Smooth muscle cell (in vitro differentiated cells): Measurements from ENCODE around the gene DNAH7. TPM values are rescaled to one million over a fixed set of nuclear protein-coding genes. Genes with fewer than 3 reads are reported as not detected.

ENCODE experiments used
- DNase-seq: peaks from one replicate; lab custom pipeline; 2025; ENCODE audit not compliant: unreplicated experiment; lab: John Stamatoyannopoulos, UW
- H2AFZ ChIP-seq: fragments of 200-600 bp; sonication (generic); 2 replicates; pipeline ENCODE4 v1.6.0; 2016; ENCODE audit warnings: antibody characterized with exemption, low read depth, mild to moderate bottlenecking
- H3F3A ChIP-seq: fragments of 200-600 bp; sonication (generic); 2 replicates; pipeline ENCODE4 v1.6.0; 2017; ENCODE audit warnings: antibody characterized with exemption, low read depth
- H3K27ac ChIP-seq: fragments of 200-600 bp; sonication (generic); 2 replicates; pipeline ENCODE4 v1.5.1; 2016; ENCODE audit warnings: low read depth, mild to moderate bottlenecking
- H3K27me3 ChIP-seq: fragments of 200-600 bp; sonication (generic); 2 replicates; pipeline ENCODE4 v1.6.1; 2016; ENCODE audit warnings: low read depth, mild to moderate bottlenecking
- H3K36me3 ChIP-seq: fragments of 200-600 bp; sonication (generic); 2 replicates; pipeline ENCODE4 v1.5.1; 2016; ENCODE audit warnings: low read depth
- H3K4me1 ChIP-seq: fragments of 200-600 bp; sonication (generic); 2 replicates; pipeline ENCODE4 v1.5.1; 2016; ENCODE audit warnings: low read depth
- H3K4me2 ChIP-seq: fragments of 200-600 bp; sonication (generic); 2 replicates; pipeline ENCODE4 v1.6.0; 2016; ENCODE audit warnings: mild to moderate bottlenecking
- H3K4me3 ChIP-seq: fragments of 200-600 bp; sonication (generic); 2 replicates; pipeline ENCODE4 v1.5.1; 2016; ENCODE audit warnings: mild to moderate bottlenecking
- H3K79me2 ChIP-seq: fragments of 200-600 bp; sonication (generic); 2 replicates; pipeline ENCODE4 v1.6.0; 2016; ENCODE audit warnings: low read depth, mild to moderate bottlenecking
- H3K9ac ChIP-seq: fragments of 200-600 bp; sonication (generic); 2 replicates; pipeline ENCODE4 v1.6.0; 2016; ENCODE audit warnings: low read depth
- H3K9me3 ChIP-seq: fragments of 200-600 bp; sonication (generic); replicated peaks from 2 replicates; pipeline ENCODE4 v1.5.1; 2016; ENCODE audit warnings: low read depth
- H4K20me1 ChIP-seq: fragments of 200-600 bp; sonication (generic); 2 replicates; pipeline ENCODE4 v1.6.0; 2016; ENCODE audit warnings: low read depth
- CTCF ChIP-seq: fragments of 200-600 bp; sonication (generic); IDR thresholded peaks from 2 replicates; pipeline ENCODE4 v1.5.1; 2017; ENCODE audit warnings: borderline replicate concordance, mild to moderate bottlenecking, antibody characterized with exemption; ENCODE audit not compliant: insufficient read depth, poor library complexity, severe bottlenecking
- WGBS: methylation state at CpG from one replicate; pipeline ENCODE4 v1.1.7; 2016; ENCODE audit warnings: low lambda C conversion rate; 5-methylcytosine and 5-hydroxymethylcytosine counted together
- polyA plus RNA-seq: library from polyadenylated mRNA; unstranded; fragments of >200 nt; fragmentation: Nextera tagmentation; extraction: Ambion mirVana; gene quantifications from 2 replicates; pipeline ENCODE4 v1.2.1, GENCODE V29; 2016
- total RNA-seq: library from RNA; depleted of rRNA; stranded (reverse); fragments of >200 nt; gene quantifications from 2 replicates; pipeline ENCODE4 v1.2.3, GENCODE V29; 2014

DNAH7 gene
- total and polyA plus RNA-seq, 2 experiments from 2014 or later: 0.99 to 1.2 TPM

GRCh38 chr2:195813421-195813820, 255.2 kb downstream of the DNAH7 start:
- Histone ChIP-seq H4K20me1 (no peaks in the 10 kb centered on the region), H3K4me2 (no peak overlapping the region), H3F3A (no peaks in the 10 kb centered on the region), H3K9ac (no peak overlapping the region), H3K27ac (no peak overlapping the region), H3K4me1 (no peaks in the 10 kb centered on the region), H3K4me3 (no peak overlapping the region), H3K79me2 (no peaks in the 10 kb centered on the region), H3K36me3 (no peaks in the 10 kb centered on the region), H2AFZ (no peak overlapping the region), H3K9me3 (no peaks in the 10 kb centered on the region), H3K27me3 (no peaks in the 10 kb centered on the region)
- no peak for DNase-seq
- 68% methylated on average over 3 of the region's 3 CpGs for WGBS
- no peak for TF ChIP-seq CTCF

GRCh38 chr2:195810340-195811098, 258.1 kb downstream of the DNAH7 start:
- WGBS: 87% methylated on average over 4 of the region's 4 CpGs
- no peaks in the 10 kb centered on the region for H3K79me2 ChIP-seq
- no peaks in the 10 kb centered on the region for H3K4me1 ChIP-seq
- no peak overlapping the region for H3K4me3 ChIP-seq
- no peak overlapping the region for H2AFZ ChIP-seq
- H3F3A ChIP-seq: no peaks in the 10 kb centered on the region
- no peaks in the 10 kb centered on the region for H3K27me3 ChIP-seq
- no peak overlapping the region for H3K9ac ChIP-seq
- DNase-seq: no peak
- no peak for TF ChIP-seq CTCF
- H3K27ac ChIP-seq: no peak overlapping the region
- no peaks in the 10 kb centered on the region for H4K20me1 ChIP-seq
- H3K36me3 ChIP-seq: no peaks in the 10 kb centered on the region
- H3K4me2 ChIP-seq: no peak overlapping the region
- no peaks in the 10 kb centered on the region for H3K9me3 ChIP-seq

GRCh38 chr2:195808189-195808588, 260.4 kb downstream of the DNAH7 start:
- TF ChIP-seq CTCF: no peak
- H3K36me3 ChIP-seq: no peaks in the 10 kb centered on the region
- H3K27ac ChIP-seq: no peak overlapping the region
- no peak overlapping the region for H3K9ac ChIP-seq
- H4K20me1 ChIP-seq: no peaks in the 10 kb centered on the region
- DNase-seq: no peak
- WGBS: 75% methylated on average over 1 of the region's 1 CpG
- no peaks in the 10 kb centered on the region for H3F3A ChIP-seq
- H3K79me2 ChIP-seq: no peaks in the 10 kb centered on the region
- H3K27me3 ChIP-seq: no peaks in the 10 kb centered on the region
- no peak overlapping the region for H2AFZ ChIP-seq
- no peak overlapping the region for H3K4me2 ChIP-seq
- H3K9me3 ChIP-seq: no peaks in the 10 kb centered on the region
- no peaks in the 10 kb centered on the region for H3K4me1 ChIP-seq
- H3K4me3 ChIP-seq: no peak overlapping the region
